Mucosa of stomach (tissue), 1 donor: ENCODE results near the gene MSLN.
A peak's percentile ranks its signal among the peaks of the same experiment; 100 is the strongest.
"Not testable (repeated sequence)": the region's sequence is repeated elsewhere in the genome, so short reads cannot be mapped to it uniquely, and the experiment has no call there.

Experiments
- H3K27me3 ChIP-seq: one replicate; pipeline ENCODE4 v1.7.0; 2013; ENCODE audit warnings: mild to moderate bottlenecking, low read length; ENCODE audit not compliant: control insufficient read depth, insufficient read depth
- H3K36me3 ChIP-seq: one replicate; pipeline ENCODE4 v1.7.0; 2013; ENCODE audit warnings: low read length; ENCODE audit not compliant: control insufficient read depth, insufficient read depth
- H3K4me1 ChIP-seq: one replicate; pipeline ENCODE4 v1.7.0; 2013; ENCODE audit warnings: mild to moderate bottlenecking, low read length; ENCODE audit not compliant: control insufficient read depth, insufficient read depth
- H3K4me3 ChIP-seq: one replicate; pipeline ENCODE4 v1.7.0; 2013; ENCODE audit warnings: low read length
- H3K9ac ChIP-seq: one replicate; pipeline ENCODE4 v1.7.0; 2013; ENCODE audit warnings: mild to moderate bottlenecking, low read length, moderate library complexity
- H3K9me3 ChIP-seq: one replicate; pipeline ENCODE4 v1.7.0; 2013; ENCODE audit warnings: mild to moderate bottlenecking, low read length, moderate library complexity; ENCODE audit not compliant: control insufficient read depth
- donor health status: Pancreatic carcinoma.

Gene MSLN

DNA sequence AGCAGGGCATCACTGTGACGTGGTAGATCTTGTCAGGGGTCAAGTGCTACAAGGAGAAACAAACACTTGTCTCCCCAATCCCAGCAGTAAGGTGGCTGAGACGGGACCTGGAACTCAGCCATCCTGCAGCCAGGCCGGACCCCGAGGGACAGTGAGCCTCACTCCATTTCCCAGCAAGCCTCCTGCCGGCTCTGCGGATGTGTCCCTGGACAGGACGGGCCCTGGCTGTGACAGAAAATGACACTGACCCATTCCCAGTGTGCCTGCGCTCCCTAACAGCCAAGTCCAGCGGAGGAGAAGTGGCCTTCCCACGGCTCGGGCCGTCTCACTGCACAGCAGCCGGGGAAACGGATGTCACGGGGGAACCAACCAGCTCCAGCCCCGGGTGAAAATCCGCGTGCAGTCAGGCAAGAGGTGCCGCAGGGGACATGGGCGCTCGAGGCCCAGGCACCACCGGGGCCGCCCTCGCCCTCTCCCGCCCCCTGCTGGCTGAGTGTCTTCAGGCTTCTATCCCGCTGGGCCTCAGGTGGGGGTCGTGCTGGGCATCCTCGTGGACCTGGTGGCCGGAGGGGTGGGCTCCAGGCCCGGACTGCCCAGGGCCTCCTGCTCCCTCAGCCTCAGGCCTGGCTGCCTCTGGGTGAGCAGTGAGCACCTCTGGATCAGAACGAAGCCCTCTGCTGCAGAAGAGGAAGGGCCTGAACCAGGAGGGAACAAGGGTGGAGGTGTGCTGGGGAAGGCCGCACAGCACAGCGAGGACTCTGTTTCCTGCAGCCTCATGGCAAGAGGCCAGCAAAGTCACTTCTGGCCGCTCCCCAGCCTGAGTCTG lies 26.9 kb upstream of the MSLN start:
- H3K9me3 ChIP-seq, result no peaks in the 10 kb centered on the region
- H3K27me3 ChIP-seq, result no peaks in the 10 kb centered on the region
- H3K36me3 ChIP-seq, result no peaks in the 10 kb centered on the region
- no peak overlapping the region for H3K9ac ChIP-seq
- no peak overlapping the region for H3K4me3 ChIP-seq
- H3K4me1 ChIP-seq, result peaks cover 3% of the 10 kb centered on the region

DNA sequence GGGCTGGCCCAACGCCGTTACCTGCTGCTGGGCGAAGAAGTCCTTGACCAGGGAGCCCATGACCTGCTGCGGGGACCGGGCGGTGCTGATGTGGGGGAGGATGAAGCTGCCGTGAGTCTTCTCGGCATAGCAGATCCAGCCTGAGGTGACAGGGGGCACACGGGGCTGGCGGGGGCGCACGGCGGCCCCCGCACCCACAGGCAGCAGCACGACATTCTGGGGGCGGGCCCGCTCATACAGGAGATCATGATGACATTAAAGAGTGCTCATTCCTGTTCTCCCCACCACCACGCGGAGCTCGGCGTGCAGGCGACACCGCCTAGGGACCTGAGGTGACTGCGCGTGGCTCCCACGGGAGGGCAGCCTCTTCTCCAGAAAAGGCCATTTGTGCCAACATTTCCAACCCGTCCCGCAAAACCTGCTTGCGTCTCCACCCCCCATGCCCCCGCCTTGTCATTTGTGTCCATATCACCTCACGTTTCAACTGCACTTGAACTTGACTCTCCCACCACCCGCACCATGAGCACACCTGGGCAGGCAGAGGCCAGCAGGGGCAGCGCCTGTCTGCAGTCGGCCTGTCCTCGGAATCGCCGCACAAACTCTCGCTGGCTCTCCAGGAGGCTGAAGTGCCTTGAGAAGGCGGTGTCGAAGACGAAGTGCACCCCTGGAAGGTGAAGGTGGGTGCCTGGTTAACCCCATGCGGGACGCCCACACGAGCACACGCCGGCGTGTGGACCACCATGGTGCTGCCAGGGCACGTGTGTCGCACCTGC lies 26.1 kb upstream of the MSLN start:
- H3K4me1 ChIP-seq, result peaks cover 3% of the 10 kb centered on the region
- H3K9ac ChIP-seq, result no peak overlapping the region
- H3K9me3 ChIP-seq, result no peaks in the 10 kb centered on the region
- H3K27me3 ChIP-seq, result no peaks in the 10 kb centered on the region
- no peaks in the 10 kb centered on the region for H3K36me3 ChIP-seq
- H3K4me3 ChIP-seq, result no peak overlapping the region

DNA sequence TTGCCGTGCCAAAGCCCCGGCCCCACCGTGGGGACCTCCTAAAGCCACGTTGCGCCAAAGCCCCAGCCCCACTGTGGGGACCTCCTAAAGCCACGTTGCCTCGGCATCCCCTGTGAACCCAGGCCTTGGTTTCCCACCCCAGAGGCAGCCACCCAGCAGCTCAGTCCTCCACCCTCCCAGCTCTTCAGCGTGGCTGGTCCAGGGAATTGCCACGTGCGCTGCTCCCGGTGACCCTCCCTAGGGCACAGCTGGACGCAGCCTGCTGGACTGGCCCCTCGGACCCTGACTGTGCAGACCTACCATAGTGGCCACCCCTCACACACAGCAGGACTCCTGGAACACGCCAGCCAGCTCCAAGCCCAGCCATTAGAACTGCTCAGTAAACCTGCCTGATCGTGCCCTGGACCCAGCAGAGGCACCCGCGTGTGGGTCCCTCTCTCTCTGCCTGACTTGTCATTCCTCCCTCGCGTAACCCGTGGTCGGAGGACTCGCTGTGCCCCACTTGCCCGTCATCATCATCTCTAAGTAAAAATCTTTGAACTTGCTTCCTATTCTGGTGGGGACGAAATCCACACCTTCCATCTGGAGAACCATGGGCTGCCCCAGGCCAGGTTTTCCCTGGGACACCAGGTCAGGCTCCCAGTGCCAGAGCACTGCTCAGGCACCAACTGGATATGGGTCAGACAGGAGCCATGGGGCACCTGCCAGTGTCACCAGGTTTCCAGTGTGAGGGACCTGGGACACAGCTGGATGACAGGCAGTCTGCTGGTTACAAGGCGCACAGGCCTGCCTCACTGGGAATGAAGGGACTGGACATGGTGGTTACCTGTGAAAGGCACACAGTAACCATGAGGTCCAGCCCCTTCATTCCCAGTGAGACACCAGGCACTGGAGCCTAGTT lies 25.3 kb upstream of the MSLN start:
- H3K27me3 ChIP-seq, result no peaks in the 10 kb centered on the region
- H3K9ac ChIP-seq, result no peak overlapping the region
- no peaks in the 10 kb centered on the region for H3K36me3 ChIP-seq
- H3K4me1 ChIP-seq, result peaks cover 11% of the 10 kb centered on the region
- H3K4me3 ChIP-seq, result no peak overlapping the region
- no peaks in the 10 kb centered on the region for H3K9me3 ChIP-seq

DNA sequence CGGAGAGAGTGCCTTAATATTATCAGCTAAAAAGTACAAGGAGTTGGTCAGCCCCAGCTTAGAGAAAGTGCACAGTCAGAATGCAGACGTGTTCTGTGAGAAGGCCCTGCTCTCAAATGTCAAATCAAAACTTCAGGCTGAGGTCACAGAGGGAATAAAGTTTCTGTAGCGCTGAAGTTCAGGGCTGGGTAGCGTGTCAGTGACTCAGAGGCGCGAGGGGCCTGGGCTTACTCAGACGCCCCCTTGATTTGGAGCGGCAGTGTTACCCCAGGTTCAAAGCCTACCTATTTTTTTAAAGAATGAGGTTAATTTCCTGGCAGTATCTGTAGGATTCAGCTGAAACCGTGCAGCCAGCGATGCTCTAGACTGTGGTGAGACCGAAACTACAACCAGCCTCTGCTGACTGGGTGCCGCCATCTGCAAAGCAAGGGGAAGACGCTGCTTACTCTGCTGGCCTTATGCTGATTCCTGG lies 24.5 kb upstream of the MSLN start:
- peaks cover 11% of the 10 kb centered on the region for H3K4me1 ChIP-seq
- no peaks in the 10 kb centered on the region for H3K27me3 ChIP-seq
- H3K9ac ChIP-seq, result no peak overlapping the region
- H3K4me3 ChIP-seq, result no peak overlapping the region
- no peaks in the 10 kb centered on the region for H3K9me3 ChIP-seq
- no peaks in the 10 kb centered on the region for H3K36me3 ChIP-seq

DNA sequence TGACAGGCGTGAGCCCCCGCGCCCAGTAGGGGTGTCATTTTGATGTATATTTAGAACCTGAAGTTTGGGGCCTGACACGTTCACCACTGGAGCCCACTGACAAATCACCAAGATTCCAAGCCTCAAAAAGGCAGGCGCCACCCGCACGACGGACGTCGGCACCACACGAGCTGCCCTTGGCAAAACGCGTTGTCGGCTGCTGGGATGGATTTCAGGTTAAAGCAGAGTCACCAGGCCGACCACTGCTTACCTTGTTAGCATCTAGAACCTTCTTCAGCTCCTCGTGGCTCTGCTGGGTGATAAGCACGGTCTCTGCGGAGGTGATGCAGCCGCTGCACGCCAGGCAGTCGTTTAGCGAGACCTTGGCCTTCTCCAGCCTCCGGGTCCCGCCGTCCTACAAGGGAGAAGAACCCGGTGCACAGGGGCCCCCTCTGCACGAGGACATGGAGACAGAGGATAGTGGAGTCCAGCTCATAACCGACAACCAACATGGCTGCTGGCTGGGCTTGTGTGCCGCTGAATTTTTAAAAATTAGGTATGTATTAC lies 23.5 kb upstream of the MSLN start:
- Histone ChIP-seq H3K27me3 (no peaks in the 10 kb centered on the region), H3K9ac (no peak overlapping the region), H3K9me3 (no peaks in the 10 kb centered on the region), H3K4me1 (peaks cover 11% of the 10 kb centered on the region), H3K4me3 (no peak overlapping the region), H3K36me3 (no peaks in the 10 kb centered on the region)

DNA sequence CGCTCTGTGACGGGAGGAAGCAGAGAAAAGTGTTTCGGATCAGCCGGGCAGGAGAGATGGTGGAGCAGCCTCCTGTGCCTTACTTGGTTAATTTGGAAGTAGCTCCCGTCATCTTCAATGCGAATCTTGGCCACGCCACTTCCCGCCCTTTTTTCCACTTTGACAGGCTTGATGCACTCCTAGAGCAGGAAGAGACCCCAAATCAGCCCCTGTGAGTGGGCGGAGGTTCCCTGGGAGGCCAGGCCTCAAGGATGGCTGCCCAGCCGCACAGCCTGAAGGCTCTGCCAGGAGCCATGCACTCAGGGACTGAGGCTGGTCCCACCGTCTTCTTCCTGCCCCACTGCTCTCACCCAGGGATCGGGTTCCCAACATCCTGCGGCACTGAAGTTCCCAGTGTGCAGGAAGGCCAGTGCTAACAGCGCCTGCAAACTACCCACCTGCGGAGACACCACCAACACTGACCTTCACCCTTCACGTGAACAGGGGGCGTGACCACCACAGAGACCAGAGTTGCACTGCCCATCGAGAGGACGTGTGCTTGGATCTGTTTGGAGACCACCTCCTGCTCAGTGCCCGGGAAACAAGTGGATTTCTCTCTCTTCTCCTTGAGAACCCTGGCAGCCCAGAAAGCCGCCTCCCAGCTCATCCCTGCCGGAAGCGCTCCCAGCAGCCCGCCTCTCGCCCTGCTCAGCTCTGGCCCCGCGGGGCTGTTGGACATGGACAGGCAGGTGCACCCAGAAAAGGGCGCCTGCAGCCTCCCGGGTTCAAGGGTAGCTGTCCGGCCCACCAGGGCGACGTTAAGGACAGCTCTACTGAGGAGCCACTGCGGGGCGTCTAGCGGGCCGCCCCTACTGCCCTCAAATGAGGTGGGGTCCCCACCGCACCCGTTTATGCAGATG lies 20.7 kb upstream of the MSLN start:
- peaks cover 11% of the 10 kb centered on the region for H3K4me1 ChIP-seq
- H3K9ac ChIP-seq, result peak overlapping the region; percentile 87
- no peaks in the 10 kb centered on the region for H3K36me3 ChIP-seq
- H3K9me3 ChIP-seq, result no peaks in the 10 kb centered on the region
- H3K4me3 ChIP-seq, result peak overlapping the region; percentile 74
- no peaks in the 10 kb centered on the region for H3K27me3 ChIP-seq

DNA sequence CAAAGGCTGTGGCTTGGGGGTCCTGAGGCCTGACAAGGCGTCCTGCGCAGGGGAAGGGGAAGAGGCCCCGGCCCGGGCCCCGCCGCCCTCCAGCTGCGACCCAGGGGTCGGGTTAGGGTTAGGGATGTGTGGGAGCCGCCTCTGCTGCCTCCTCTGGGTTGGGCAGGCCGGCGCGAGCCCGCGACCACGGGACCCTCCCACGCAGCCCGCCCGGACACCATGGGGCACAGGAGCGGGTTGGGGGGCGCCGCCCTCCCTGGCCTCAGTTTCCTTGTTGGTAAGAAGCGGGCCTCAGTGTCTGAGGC lies 20.1 kb upstream of the MSLN start:
- peak overlapping the region; percentile 74 for H3K4me3 ChIP-seq
- peak overlapping the region; percentile 87 for H3K9ac ChIP-seq
- H3K9me3 ChIP-seq, result no peaks in the 10 kb centered on the region
- peaks cover 11% of the 10 kb centered on the region for H3K4me1 ChIP-seq
- H3K36me3 ChIP-seq, result no peaks in the 10 kb centered on the region
- H3K27me3 ChIP-seq, result no peaks in the 10 kb centered on the region

DNA sequence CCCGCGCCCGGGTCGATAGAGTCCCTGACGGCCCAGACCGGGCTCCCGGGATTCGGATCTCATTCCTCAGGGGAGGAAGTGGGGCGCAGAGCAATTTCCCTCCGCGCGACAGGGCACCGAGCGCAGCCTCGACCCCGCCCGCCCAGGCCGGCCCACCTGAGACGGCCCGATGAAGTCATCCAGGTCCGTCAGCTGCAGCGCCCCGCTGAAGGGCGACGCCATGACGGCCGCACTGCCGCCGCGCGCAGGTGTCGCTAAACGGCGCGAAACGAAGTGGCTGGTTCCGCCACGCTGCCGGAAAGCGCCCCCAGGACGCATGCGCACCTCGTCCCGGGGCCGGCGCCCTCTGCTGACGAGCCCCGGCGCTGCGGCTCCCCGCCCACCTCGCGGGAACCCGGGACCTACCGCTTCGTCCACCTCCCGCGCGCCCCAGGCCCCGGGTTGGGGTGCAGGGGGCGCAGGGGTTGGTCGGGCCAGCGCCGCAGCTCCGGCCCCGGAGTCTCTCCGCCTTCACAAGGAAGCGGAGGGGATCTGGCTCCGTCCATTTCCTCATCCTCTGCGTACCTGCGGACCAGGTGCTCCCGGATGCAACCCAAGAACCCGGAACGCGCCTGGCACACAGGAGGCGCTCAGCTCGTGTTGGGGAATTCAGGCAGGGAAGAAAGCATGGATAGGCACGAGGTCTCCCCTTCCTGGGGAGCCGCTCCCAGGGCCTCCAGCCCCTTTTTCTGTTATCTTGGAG lies 19.6 kb upstream of the MSLN start, which contains the start of gene CIAO3:
TSS of gene CIAO3 (minus strand) at position 234 of the 742 bp plus-strand sequence. CDS start at position 222, 12 bp downstream.
- Histone ChIP-seq H3K36me3 (no peaks in the 10 kb centered on the region), H3K9me3 (no peaks in the 10 kb centered on the region), H3K9ac (peak within 1 kb of the TSS; percentile 87), H3K4me3 (peak within 1 kb of the TSS; percentile 74), H3K27me3 (no peaks in the 10 kb centered on the region), H3K4me1 (peaks cover 11% of the 10 kb centered on the region)

DNA sequence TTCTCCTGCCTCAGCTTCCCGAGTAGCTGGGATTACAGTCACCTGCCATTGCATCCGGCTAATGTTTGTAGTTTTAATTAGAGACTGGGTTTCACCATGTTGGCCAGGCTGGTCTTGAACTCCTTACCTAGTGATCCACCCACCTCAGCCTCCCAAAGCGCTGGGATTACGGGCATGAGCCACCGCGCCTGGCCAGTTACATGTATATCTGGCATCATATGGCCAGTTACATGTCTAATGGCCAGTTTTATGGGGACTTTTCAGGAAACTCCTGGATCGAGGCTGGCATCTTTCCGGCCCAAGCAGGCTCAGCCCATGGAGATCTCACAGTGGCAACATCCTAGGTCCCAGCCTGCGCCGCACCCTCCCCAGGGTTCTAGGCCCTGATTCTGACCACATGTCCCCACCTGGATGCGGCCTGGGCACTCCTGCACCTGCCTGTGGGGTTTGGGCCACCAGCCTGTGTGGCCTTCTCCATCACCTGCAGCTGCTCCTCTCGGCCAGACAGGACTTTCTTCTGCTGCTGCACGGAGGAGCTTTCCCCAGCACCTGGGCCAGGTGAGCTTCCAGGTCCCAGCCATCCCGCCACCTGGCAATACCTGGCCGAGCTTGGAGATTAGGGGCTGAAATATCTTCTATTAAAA lies 18.4 kb upstream of the MSLN start:
- H3K36me3 ChIP-seq, result no peaks in the 10 kb centered on the region
- H3K4me3 ChIP-seq, result no peak overlapping the region
- H3K9ac ChIP-seq, result no peak overlapping the region
- no peaks in the 10 kb centered on the region for H3K9me3 ChIP-seq
- peaks cover 11% of the 10 kb centered on the region for H3K4me1 ChIP-seq
- H3K27me3 ChIP-seq, result no peaks in the 10 kb centered on the region

DNA sequence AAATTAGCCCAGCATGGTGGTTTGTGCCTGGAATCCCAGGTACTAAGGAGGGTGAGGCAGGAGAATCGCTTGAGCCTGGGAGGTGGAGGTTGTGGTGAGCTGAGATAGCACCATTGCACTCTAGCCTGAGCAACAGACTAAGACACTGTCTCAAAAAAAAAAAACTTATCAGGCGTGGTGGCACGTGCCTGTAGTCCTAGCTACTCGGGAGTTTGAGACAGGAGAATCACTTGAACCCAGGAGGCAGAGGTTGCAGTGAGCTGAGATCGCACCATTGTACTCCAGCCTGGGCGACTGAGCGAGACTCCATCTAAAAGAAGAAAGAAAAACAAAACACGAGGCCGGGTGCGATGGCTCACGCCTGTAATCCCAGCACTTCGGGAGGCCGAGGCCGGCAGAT lies 17.6 kb upstream of the MSLN start:
- H3K4me3 ChIP-seq, H3K4me1 ChIP-seq, H3K9me3 ChIP-seq, H3K36me3 ChIP-seq, H3K27me3 ChIP-seq, H3K9ac ChIP-seq: not testable (repeated sequence)
